HG03460 (cell line): ENCODE results near the gene LRP1B.
"Not testable (repeated sequence)": the region's sequence is repeated elsewhere in the genome, so short reads cannot be mapped to it uniquely, and the experiment has no call there.

Experiments used
- ATAC-seq: cut with Tn5 transposase; IDR thresholded peaks from one replicate; pipeline ENCODE4 v1.9.1; 2021; ENCODE audit not compliant: unreplicated experiment

The LRP1B gene

DNA sequence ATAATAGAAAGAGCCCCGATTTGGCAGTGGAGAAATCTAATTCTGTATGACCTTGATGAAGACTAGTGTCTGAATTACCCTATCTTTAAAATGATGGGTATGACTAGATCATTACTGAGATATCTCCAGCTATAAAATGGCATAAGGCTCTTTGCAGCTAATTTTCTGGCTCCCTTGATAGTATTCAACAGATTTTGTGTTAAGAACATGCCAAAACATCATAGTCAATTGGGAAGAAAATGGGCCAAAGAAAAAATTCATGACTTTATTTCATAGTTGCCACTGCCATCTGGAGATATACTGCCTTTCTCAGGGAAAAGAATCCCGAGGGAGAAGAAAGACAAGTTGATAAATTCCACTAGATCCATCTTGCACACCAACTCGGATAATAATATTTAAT, 1618.7 kb downstream of the LRP1B start:
- no peak for ATAC-seq

GRCh38 chr2:140509765-140510164, 1621.1 kb downstream of the LRP1B start:
- ATAC-seq: no peak

- ATAC-seq: no peak
Measured at GRCh38 chr2:140508756-140509155, 1622.1 kb downstream of the LRP1B start.

DNA sequence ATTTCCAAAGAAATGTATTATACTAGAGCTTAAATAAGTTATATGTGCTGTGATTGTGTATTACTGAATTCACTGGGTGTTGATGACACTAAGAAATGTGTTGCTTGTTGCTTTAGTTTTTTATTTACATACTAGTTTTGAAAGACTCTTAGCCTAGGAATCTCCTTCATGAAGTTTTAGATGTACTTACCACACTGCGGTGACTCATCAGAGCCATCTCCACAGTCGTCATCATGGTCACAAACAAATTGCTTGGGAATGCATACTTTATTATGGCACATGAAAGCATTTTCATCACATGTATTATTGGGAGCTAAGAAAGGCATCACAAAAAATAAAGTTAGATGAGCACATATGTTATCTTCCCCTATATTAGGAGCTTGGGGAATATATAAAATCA, 1624.2 kb downstream of the LRP1B start:
- no peak for ATAC-seq

- ATAC-seq: no peak
Measured at GRCh38 chr2:140504601-140505000, 1626.2 kb downstream of the LRP1B start.

DNA sequence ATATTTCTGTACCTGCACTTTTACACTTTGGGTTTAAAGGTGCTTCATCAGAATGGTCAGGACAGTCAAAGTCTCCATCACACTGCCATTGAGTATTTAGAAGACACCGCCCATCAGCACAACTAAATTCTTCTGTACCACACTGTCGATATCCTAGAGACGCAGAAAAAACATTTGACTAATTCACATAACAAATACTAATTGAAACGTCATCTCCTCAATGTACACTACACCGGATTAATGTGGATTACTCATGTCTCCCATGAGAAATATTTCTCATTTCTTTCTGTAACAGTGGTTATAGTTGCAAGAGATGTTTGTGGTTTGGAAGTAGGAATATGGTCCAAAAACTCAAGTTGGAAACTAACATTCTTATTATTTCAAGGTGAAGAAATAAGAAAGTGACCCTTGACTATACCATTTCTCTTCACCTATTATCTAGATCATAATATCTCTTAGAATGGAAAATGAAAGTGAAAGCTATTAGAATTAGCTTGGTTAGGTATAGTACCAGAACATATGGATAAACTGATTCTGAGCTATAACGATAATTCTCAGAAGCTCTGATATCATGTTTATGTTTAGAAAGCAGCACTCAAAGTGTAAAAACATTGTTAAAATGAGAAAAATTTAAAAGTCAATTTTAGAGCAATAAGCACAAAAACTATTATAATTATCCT, 1627.7 kb downstream of the LRP1B start:
- no peak for ATAC-seq

- no peak for ATAC-seq
Measured at GRCh38 chr2:140498360-140498759, 1632.5 kb downstream of the LRP1B start.

DNA sequence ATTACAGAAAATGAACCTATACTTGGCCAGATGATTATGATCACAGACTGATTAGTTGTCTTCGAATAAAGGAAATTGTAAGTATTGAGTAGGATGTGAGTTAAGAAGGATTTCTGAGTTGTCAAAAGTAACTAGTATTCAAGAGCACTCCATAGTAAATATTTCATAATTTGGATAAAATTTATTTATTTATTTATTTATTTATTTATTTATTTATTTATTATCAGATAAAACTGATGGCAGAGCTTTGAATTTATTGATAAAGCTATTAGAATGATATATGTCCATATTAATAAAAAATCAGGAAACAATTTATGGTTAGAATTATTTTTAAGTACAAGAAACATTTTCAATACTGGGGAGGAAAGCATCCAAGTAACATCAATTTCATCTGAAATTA, 1634.1 kb downstream of the LRP1B start:
- ATAC-seq: no peak

GRCh38 chr2:140491876-140492275, 1638.9 kb downstream of the LRP1B start:
- no peak for ATAC-seq

- no peak for ATAC-seq
Measured at GRCh38 chr2:140489193-140489592, 1641.6 kb downstream of the LRP1B start.

DNA sequence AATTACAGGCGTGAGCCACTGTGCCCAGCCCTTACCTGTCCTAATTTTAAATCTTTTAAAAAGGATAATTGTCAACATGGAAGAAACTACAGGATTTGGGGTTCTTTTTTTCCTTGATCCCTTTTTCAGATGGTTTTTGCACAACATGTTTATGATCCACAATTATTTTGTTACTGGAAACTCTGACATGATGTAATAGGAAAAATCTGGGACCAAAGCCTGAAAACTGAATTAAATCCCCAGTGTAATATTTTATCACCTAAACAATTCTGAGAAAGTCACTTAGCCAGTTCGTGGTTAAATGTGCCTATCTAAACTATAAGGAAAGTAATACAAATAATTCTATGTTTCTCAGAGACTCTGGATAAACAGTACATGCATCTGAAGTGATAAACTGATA, 1649.7 kb downstream of the LRP1B start:
- no peak for ATAC-seq

DNA sequence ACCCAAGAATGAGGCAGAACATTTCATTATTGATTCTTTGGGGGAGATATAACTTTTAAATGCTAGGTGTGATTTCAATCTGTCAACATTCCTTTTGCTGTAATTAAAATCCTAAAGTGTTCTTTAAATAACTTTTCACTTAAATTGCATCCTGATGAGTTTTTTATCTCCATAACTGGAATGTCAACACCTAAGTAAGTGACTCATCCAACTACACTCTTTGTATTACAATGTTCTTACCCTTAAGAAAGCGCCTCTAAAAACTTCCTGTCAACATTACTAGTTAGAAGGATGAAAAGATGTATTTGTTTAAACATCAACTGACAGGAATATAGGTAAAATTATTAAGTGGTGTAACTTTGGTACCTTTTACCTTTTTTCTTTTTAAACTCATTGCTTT, 1657.0 kb downstream of the LRP1B start:
- ATAC-seq: no peak

DNA sequence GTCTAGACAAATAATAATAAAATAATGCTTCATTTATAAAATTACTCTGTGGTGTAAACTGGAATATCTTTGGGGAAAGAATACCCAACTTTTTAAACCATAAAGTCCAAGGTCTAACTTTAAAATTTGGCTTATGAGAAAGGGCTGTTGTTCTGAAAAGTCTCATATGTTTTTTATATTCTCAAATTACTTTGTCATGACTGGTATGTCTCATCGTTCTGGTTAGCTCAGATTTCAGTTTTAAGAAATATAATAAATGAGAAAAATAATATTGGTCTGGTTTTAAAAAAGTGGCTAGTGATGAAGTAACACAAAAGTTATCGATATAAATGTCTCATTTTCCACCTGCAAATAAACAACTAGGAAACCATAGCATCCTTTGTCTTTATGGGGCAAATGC, 1658.1 kb downstream of the LRP1B start:
- ATAC-seq: no peak

GRCh38 chr2:140465301-140465700, 1665.5 kb downstream of the LRP1B start:
- no peak for ATAC-seq

DNA sequence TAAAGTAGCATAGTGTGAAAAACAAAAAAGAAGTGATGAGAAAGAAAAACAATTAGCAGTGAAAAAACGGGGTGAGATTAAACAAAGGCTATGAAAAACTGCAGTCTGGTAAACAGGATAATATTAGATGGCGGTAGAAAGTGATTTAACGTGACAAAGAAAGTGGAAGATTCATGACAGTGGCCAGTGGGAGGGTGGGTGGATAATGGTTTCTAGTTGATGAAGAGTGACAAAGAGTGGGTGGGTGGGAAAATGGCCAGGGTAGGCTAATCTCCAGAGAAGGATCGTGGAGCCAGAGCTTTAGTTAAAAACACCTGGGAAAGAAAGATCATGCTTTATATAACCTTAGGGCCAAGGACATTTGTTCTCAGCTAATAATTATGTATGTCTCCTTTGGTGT, 1667.8 kb downstream of the LRP1B start:
- ATAC-seq: no peak

- ATAC-seq: no peak
Measured at GRCh38 chr2:140457483-140457882, 1673.3 kb downstream of the LRP1B start.

DNA sequence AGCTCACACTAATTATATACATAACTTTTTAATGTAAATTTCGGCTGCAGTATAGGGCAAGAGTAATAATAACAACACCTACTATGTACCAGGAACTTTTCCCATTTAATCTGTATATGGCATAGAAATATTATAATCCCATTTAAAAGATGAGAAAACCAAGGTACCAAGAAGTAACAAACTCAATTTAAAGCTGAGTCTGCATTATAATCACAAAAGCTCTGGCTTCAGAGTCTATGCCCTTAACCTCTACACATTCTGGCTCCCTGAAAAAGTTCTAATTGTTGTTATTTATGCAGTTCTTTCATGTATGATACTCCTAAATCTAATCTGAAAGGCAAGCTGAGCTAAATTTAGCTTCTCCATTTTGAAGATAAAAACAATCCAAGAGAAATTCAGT, 1675.5 kb downstream of the LRP1B start:
- no peak for ATAC-seq

DNA sequence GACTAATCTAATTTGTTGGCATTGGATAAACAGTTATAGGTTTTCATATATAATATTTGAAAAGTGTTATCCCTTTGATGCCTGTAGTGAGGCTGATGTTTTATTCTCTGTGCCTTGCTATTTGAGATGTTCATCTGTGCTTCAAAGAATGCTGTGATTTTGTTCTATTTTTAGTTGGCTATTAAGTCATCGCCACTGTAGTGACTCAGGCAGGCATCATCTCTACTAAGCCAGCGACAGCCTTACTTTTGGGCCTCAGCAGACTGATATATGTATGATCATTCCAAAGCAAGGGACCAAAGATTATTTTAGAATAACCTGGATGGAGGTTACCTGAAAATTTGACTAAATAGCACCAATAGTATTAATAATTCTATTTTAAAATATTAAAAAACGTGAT, 1676.1 kb downstream of the LRP1B start:
- no peak for ATAC-seq

GRCh38 chr2:140451324-140451723, 1679.5 kb downstream of the LRP1B start:
- no peak for ATAC-seq

DNA sequence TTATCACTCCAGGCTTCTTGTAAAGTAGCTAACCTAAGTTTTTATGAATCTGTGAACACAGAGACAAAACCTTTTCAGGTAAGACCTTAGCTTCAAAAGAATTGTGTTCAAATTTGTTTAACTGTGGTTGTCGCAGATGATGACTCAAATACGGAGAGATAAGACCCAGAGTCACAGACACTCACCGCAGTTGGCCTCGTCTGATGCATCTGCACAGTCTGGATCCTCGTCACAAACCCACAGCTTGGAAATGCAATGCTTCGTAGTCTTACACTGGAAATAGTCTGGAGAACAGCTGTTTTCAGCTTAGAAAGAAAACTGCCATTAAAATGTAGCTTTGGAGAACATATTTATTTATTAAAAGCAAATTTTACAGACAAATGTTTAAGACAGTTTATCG, 1688.5 kb downstream of the LRP1B start:
- ATAC-seq: no peak

GRCh38 chr2:140440815-140441214, 1690.0 kb downstream of the LRP1B start:
- no peak for ATAC-seq

DNA sequence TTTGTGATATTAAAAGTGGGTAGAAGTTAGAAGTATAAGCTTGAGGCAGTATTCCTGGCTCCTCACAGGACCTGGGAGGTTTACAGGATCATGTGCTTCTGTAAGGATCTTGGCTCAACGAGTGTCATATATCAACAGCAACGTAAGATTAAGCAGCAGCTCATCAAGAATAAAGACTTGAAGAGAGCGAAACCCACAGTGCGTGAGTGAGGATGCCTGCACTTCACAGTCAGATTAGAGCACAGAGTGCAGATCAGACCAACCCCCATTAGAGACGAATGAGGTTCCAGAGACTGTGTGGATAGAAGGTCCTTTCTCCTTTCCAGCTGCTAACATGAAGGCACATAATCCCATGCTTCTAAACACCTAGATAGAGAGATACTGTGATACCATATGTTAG, 1693.9 kb downstream of the LRP1B start:
- no peak for ATAC-seq

DNA sequence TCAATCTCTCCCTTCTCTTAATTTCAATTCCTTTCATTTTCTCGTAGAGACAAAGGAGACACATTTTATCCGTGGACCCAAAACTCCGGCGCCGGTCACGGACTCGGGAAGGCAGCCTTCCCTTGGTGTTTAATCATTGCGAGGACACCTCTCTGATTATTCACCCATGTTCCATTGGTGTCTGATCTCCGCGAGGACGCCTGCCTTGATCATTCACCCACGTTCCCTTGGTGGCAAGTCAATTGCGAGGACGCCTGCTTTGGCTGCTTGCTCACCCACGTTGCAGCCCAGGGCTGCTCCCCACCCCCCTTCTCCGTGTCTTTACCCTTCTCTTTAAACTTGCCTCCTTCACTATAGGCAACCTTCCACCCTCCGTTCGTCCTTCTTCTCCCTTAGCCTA, 1703.8 kb downstream of the LRP1B start:
- not testable (repeated sequence) for ATAC-seq
